Keratinocyte (primary cell): ENCODE results near the gene SHISA8. TPM values are rescaled to one million over a fixed set of nuclear protein-coding genes. Genes with fewer than 3 reads are reported as not detected.

Experiments
- DNase-seq: peaks from one replicate; pipeline ENCODE4 v3.0.0-alpha.2; 2011; ENCODE audit warnings: low read depth, missing footprints, low spot score
- FAIRE-seq: peaks from 2 replicates; lab custom pipeline; 2011; peaks lifted over from hg19 to GRCh38; lab: Jason Lieb, UNC
- H2AFZ ChIP-seq: 2 replicates; pipeline ENCODE4 v1.6.0; 2012; ENCODE audit warnings: low read length, control low read depth, inconsistent platforms; ENCODE audit not compliant: control insufficient read depth
- H3K27ac ChIP-seq: 2 replicates; pipeline ENCODE4 v1.5.1; 2011; ENCODE audit warnings: low read length; ENCODE audit not compliant: control insufficient read depth, insufficient read depth
- H3K27me3 ChIP-seq: 3 replicates; pipeline ENCODE4 v1.6.0; 2011; ENCODE audit warnings: low read length; ENCODE audit not compliant: control insufficient read depth, insufficient read depth; ENCODE audit errors: extremely low read depth
- H3K36me3 ChIP-seq, 2 experiments: 2 replicates in 1 of 2; 3 replicates in 1 of 2; pipeline ENCODE4 v1.5.1; 2011; ENCODE audit warnings: low read length in 2 of 2, mild to moderate bottlenecking in 1 of 2; ENCODE audit not compliant: control insufficient read depth in 2 of 2, insufficient read depth in 2 of 2; ENCODE audit errors: extremely low read depth in 1 of 2
- H3K4me1 ChIP-seq: 3 replicates; pipeline ENCODE4 v1.5.1; 2011; ENCODE audit warnings: low read length; ENCODE audit not compliant: control insufficient read depth, insufficient read depth; ENCODE audit errors: extremely low read depth
- H3K4me2 ChIP-seq: 3 replicates; pipeline ENCODE4 v1.6.0; 2011; ENCODE audit warnings: low read depth, low read length; ENCODE audit not compliant: control insufficient read depth, insufficient read depth; ENCODE audit errors: extremely low read depth
- H3K4me3 ChIP-seq, 3 experiments: fragments of 200-600 bp in 1 of 3; sonication (generic) in 1 of 3; 2 replicates in 2 of 3; 3 replicates in 1 of 3; pipeline ENCODE4 v1.5.1; 2011 to 2016; ENCODE audit warnings: low read length in 3 of 3, mild to moderate bottlenecking in 3 of 3, control low read depth in 2 of 3, inconsistent platforms in 1 of 3, low read depth in 1 of 3, mixed read lengths in 1 of 3, mixed run types in 1 of 3, moderate library complexity in 1 of 3; ENCODE audit not compliant: control insufficient read depth in 2 of 3, insufficient read depth in 2 of 3; ENCODE audit errors: extremely low read depth in 1 of 3
- H3K79me2 ChIP-seq: 2 replicates; pipeline ENCODE4 v1.6.0; 2012; ENCODE audit warnings: low read length; ENCODE audit not compliant: control insufficient read depth, insufficient read depth
- H3K9ac ChIP-seq: 3 replicates; pipeline ENCODE4 v1.6.0; 2011; ENCODE audit warnings: low read length; ENCODE audit not compliant: control insufficient read depth, insufficient read depth; ENCODE audit errors: extremely low read depth
- H3K9me1 ChIP-seq: 3 replicates; pipeline ENCODE4 v1.6.0; 2011; ENCODE audit warnings: low read length; ENCODE audit not compliant: control insufficient read depth, insufficient read depth; ENCODE audit errors: extremely low read depth
- H3K9me3 ChIP-seq: 2 replicates; pipeline ENCODE4 v1.5.1; 2012; ENCODE audit warnings: low read depth, low read length; ENCODE audit not compliant: control insufficient read depth
- H4K20me1 ChIP-seq: 3 replicates; pipeline ENCODE4 v1.6.0; 2011; ENCODE audit warnings: low read length; ENCODE audit not compliant: control insufficient read depth, insufficient read depth; ENCODE audit errors: extremely low read depth
- CTCF ChIP-seq, 3 experiments: IDR thresholded peaks in 1 of 3; conservative IDR thresholded peaks in 1 of 3; optimal IDR thresholded peaks in 1 of 3; 2 replicates in 2 of 3; 3 replicates in 1 of 3; pipeline versions ENCODE3 to v1.5.1; 2011; ENCODE audit warnings: low read length in 3 of 3, mild to moderate bottlenecking in 3 of 3, moderate library complexity in 2 of 3, control low read depth in 1 of 3, inconsistent platforms in 1 of 3; ENCODE audit not compliant: insufficient read depth in 2 of 3; ENCODE audit errors: extremely low read depth in 1 of 3
- EZH2 ChIP-seq: IDR thresholded peaks from one replicate; pipeline ENCODE4 v1.6.1; 2012; ENCODE audit warnings: inconsistent platforms, mild to moderate bottlenecking, low read length, moderate library complexity
- dilution Hi-C: fragments of 300-500 bp; cut with MboI; formaldehyde crosslinking; loops from one replicate; pipeline ENCODE4 v1.7.0; 2020; ENCODE audit warnings: low sequenced_read_pairs; ENCODE audit not compliant: extremely low pct_ligation_motif_present
- polyA plus RNA-seq, 5 experiments: library from polyadenylated mRNA; depleted of rRNA in 3 of 5; stranded (reverse) in 3 of 5; stranded (forward) in 1 of 5; unstranded in 1 of 5; fragments of >200 nt; gene quantifications; 1 replicate in 1 of 5; 2 replicates in 3 of 5; 3 replicates in 1 of 5; pipeline versions ENCODE4 v1.2.1 to v1.2.3, GENCODE V29; 2011 to 2012; ENCODE audit warnings: missing spikeins in 2 of 5, low read depth in 1 of 5, low replicate concordance in 1 of 5

SHISA8 gene
- polyA plus RNA-seq, 1 donor (not counting 4 experiments of a cell fraction or from before 2014, with no cell fraction given), result not detected

DNA sequence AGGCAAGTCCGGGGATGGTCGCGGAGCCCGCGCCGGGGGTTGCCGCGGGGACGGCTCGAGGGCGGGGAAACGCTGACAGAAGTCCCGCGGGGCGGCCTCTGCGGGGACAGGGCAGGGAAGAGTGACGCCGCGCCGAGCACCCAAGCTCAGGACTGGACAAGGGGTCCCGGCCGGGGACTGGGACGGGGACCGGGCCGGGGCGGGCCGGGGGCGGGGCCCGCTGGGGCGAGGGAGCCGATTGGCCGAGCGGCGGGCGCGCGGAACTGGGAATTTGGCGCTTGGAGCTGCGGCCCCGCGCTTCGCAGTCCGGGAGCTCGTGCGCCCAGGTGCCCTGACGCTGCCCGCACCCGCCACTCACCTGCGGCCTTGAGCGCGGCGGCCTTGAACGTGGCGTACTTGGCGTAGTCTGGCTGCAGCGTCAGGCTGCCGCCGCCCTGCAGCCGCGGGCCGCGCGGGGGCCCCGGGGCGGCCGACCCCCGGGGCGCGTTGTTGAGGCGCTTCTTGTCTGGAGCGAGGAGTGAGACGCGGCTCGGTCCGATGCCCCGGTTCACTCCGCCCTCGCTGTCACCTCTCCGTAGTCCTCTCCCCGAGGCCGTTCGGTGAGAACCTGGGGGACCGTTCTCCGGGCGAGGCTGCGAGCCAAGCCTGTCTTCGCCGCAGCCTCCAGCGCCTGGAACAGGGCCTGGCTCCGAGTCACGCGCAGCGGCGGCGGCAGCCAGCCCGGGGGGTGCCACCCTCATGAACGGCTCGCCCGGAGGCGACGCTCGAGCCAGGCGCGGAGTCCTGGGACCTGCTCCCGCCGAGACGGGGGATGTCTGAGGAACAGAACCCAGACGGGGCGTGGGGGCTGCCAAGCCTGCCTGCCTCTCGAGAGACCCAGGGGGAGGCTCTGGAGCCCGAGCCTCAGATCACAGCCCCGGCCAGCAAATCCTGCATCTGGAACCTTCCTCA is 4.5 kb downstream of the SHISA8 start:
- peak; percentile 78 for TF ChIP-seq EZH2
- no peak for TF ChIP-seq CTCF (optimal IDR thresholded peaks at IDR 0.05 in 1 of 3, IDR thresholded peaks at IDR 0.05 in 1 of 3, conservative IDR thresholded peaks at IDR 0.05 in 1 of 3; ENCODE audit: extremely low read depth in 1 of 3, insufficient read depth in 2 of 3, low read length in 3 of 3)
- dilution Hi-C loops, result no loop called here
- Histone ChIP-seq H3K27ac (no peak overlapping the region), H3K4me1 (peaks cover 4% of the 10 kb centered on the region), H3K9me3 (no peaks in the 10 kb centered on the region), H3K79me2 (no peaks in the 10 kb centered on the region), H3K36me3 (peaks cover 8 to 9% of the 10 kb centered on the region in 2 experiments), H3K27me3 (peaks cover 63% of the 10 kb centered on the region), H2AFZ (no peak overlapping the region), H3K4me2 (peak overlapping the region; percentile 58), H3K9me1 (no peaks in the 10 kb centered on the region), H3K9ac (no peak overlapping the region), H4K20me1 (peaks cover 10% of the 10 kb centered on the region), H3K4me3 (peak overlapping the region in 2 of 3 experiments; percentile 38 to 46)
- no peak for FAIRE-seq
- DNase-seq, result no peak

GRCh38 chr22:41909310-41910049 is 5.4 kb downstream of the SHISA8 start:
- H3K4me2 ChIP-seq, result no peak overlapping the region
- dilution Hi-C loops, result no loop called here
- peaks cover 55% of the 10 kb centered on the region for H3K27me3 ChIP-seq

More at GRCh38 chr22:41909310-41910049, 5.4 kb downstream of the SHISA8 start:
- Histone ChIP-seq H3K9ac (no peak overlapping the region), H3K4me3 (no peak overlapping the region), H3K79me2 (no peaks in the 10 kb centered on the region), H3K4me1 (peaks cover 2% of the 10 kb centered on the region), H3K36me3 (peaks cover 11 to 13% of the 10 kb centered on the region in 2 experiments), H3K9me1 (no peaks in the 10 kb centered on the region), H3K9me3 (no peaks in the 10 kb centered on the region), H2AFZ (no peak overlapping the region), H3K27ac (no peak overlapping the region), H4K20me1 (peaks cover 10% of the 10 kb centered on the region)
- DNase-seq (no peak), FAIRE-seq (no peak)
- TF ChIP-seq EZH2 (peak; percentile 52), CTCF (optimal IDR thresholded peaks at IDR 0.05 in 1 of 3, IDR thresholded peaks at IDR 0.05 in 1 of 3, conservative IDR thresholded peaks at IDR 0.05 in 1 of 3; ENCODE audit: extremely low read depth in 1 of 3, insufficient read depth in 2 of 3, low read length in 3 of 3) (no peak)
